Cardiac muscle cell (in vitro differentiated cells and primary cell): Measurements from ENCODE around the gene TRMT11. TPM values are rescaled to one million over a fixed set of nuclear protein-coding genes. Genes with fewer than 3 reads are reported as not detected.

Source experiments
- DNase-seq, 2 donors: peaks; one replicate each; pipeline versions ENCODE4 v3.0.0 to v3.0.0-alpha.2; 2010 to 2017; ENCODE audit warnings: low read depth in 1 of 2, low spot score in 1 of 2
- H3K27ac ChIP-seq: fragments of 200-600 bp; sonication (generic); 2 replicates; pipeline ENCODE4 v1.5.1; 2016
- H3K27me3 ChIP-seq: fragments of 200-600 bp; sonication (generic); 2 replicates; pipeline ENCODE4 v1.6.0; 2016; ENCODE audit warnings: control low read depth
- H3K36me3 ChIP-seq: fragments of 200-600 bp; sonication (generic); 2 replicates; pipeline ENCODE4 v1.5.1; 2016; ENCODE audit warnings: control low read depth
- H3K4me1 ChIP-seq: fragments of 200-600 bp; sonication (generic); 2 replicates; pipeline ENCODE4 v1.8.1; 2017; ENCODE audit warnings: low read depth, mild to moderate bottlenecking, mixed run types
- H3K4me3 ChIP-seq: fragments of 200-600 bp; sonication (generic); 2 replicates; pipeline ENCODE4 v1.5.1; 2016; ENCODE audit warnings: mild to moderate bottlenecking
- H3K9me3 ChIP-seq: fragments of 200-600 bp; sonication (generic); 2 replicates; pipeline ENCODE4 v1.5.1; 2017; ENCODE audit warnings: low read depth, mild to moderate bottlenecking, control low read depth
- CTCF ChIP-seq: IDR thresholded peaks from 2 replicates; pipeline ENCODE4 v1.5.1; 2012; ENCODE audit warnings: low read depth, mild to moderate bottlenecking, low read length
- polyA plus RNA-seq: library from polyadenylated mRNA; unstranded; fragments of >200 nt; fragmentation: Nextera tagmentation; extraction: Ambion mirVana; gene quantifications from 2 replicates; pipeline ENCODE4 v1.2.1, GENCODE V29; 2016
- total RNA-seq: library from RNA; depleted of rRNA; stranded (reverse); fragments of >200 nt; gene quantifications from 2 replicates; pipeline ENCODE4 v1.2.3, GENCODE V29; 2016

The TRMT11 gene
- total and polyA plus RNA-seq, 2 experiments from 2014 or later = 46.5 to 68.6 TPM

- no peak for TF ChIP-seq CTCF
- no peak overlapping the region for H3K27ac ChIP-seq
- H3K27me3 ChIP-seq = no peaks in the 10 kb centered on the region
- H3K4me3 ChIP-seq = peak overlapping the region; percentile 74
- peak in 1 of 2 donors; percentile 25 for DNase-seq
- H3K36me3 ChIP-seq = no peaks in the 10 kb centered on the region
- no peaks in the 10 kb centered on the region for H3K9me3 ChIP-seq
- peaks cover 22% of the 10 kb centered on the region for H3K4me1 ChIP-seq
Measured at GRCh38 chr6:125987026-125987617, 782 bp downstream of the TRMT11 start.

- H3K9me3 ChIP-seq = no peaks in the 10 kb centered on the region
- peaks cover 24% of the 10 kb centered on the region for H3K4me1 ChIP-seq
- no peaks in the 10 kb centered on the region for H3K27me3 ChIP-seq
- no peak for TF ChIP-seq CTCF
- H3K4me3 ChIP-seq = no peak overlapping the region
- no peak for DNase-seq
- H3K36me3 ChIP-seq = no peaks in the 10 kb centered on the region
- H3K27ac ChIP-seq = no peak overlapping the region
Measured at GRCh38 chr6:125988280-125988679, 1.9 kb downstream of the TRMT11 start.

DNA sequence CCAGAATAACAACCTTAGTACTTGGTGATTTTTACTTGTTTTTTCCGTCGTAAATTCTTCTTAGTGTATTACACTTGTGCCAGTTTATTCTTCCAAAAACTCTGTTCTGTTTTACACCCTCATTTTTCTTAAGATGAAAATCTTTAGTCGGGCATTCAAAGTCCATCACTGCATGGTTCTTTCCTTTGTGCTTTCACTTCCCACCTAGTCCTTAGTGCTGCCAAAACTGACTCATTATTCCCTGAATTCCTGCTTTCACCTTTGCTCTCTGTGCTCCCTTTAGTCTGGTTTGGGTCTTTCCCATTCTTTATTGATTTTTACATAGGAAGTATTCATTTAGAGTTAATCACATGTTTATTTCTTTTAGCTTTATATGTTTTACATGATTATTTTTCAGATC, 3.3 kb downstream of the TRMT11 start:
- Histone ChIP-seq H3K4me3 (no peak overlapping the region), H3K36me3 (no peaks in the 10 kb centered on the region), H3K27ac (no peak overlapping the region), H3K9me3 (no peaks in the 10 kb centered on the region), H3K27me3 (no peaks in the 10 kb centered on the region), H3K4me1 (peaks cover 24% of the 10 kb centered on the region)
- TF ChIP-seq CTCF = no peak
- DNase-seq = no peak

DNA sequence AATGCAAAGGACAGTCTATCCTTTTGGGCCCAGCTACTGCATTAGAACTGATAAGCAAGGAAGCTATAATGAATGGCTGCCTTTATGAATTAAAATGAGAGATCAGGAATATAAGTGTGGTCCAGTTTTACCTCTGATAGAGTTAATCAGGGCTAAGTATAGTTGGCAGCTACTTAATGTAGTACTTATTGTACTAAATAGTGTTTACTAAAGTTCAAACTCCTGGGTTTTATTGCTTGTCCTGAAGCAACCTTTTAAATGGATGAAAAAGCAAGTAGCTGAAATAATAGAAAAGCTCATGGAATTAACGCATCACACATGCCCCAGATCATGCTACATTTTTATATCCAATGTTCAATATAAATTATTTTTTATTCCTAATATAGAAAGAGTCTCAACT, 5.3 kb downstream of the TRMT11 start:
- peaks cover 24% of the 10 kb centered on the region for H3K4me1 ChIP-seq
- H3K4me3 ChIP-seq = no peak overlapping the region
- H3K27ac ChIP-seq = no peak overlapping the region
- H3K9me3 ChIP-seq = no peaks in the 10 kb centered on the region
- DNase-seq = no peak
- no peaks in the 10 kb centered on the region for H3K27me3 ChIP-seq
- no peak for TF ChIP-seq CTCF
- no peaks in the 10 kb centered on the region for H3K36me3 ChIP-seq

DNA sequence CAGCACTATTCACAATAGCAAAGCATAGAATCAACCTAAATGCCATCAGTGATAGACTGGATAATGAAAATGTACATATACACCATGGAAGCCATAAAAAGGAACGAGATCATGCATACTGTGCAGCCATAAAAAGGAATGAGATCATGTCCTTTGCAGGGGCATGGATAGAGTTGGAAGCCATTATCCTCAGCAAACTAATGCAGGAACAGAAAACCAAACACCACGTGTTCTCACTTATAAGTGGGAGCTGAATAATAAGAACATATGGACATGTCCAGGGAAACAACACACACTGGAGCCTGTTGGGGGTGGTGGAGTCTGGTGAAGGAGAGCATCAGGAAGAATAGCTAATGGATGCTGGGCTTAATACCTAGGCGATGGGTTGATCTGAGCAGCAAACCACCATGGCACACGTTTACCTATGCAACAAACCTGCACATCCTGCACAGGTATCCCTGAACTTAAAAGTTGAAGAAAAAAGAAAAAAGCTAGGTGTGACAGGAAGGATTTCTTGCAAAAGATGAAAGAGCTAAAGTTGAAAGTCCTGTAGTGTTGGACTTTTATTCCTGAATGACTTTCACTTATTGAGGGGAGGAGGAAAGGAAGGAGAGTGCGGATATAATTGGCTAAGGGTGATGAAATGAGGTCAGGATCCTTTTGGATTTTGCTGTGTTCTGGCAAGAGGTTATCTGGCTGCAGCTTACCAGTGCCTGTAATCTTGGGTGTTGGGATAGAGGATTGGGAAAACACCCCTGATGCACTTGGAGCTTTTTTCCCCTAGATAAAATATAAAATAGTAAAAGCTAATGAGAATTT, 8.5 kb downstream of the TRMT11 start:
- peaks cover 14% of the 10 kb centered on the region for H3K4me1 ChIP-seq
- H3K4me3 ChIP-seq = no peak overlapping the region
- H3K36me3 ChIP-seq = peaks cover 17% of the 10 kb centered on the region
- no peaks in the 10 kb centered on the region for H3K9me3 ChIP-seq
- no peaks in the 10 kb centered on the region for H3K27me3 ChIP-seq
- peak in 1 of 2 donors; percentile 5 for DNase-seq
- TF ChIP-seq CTCF = no peak
- no peak overlapping the region for H3K27ac ChIP-seq
